ENCODE data around the gene AQP6.
A peak's percentile ranks its signal among the peaks of the same experiment; 100 is the strongest.

AQP6 gene

DNA sequence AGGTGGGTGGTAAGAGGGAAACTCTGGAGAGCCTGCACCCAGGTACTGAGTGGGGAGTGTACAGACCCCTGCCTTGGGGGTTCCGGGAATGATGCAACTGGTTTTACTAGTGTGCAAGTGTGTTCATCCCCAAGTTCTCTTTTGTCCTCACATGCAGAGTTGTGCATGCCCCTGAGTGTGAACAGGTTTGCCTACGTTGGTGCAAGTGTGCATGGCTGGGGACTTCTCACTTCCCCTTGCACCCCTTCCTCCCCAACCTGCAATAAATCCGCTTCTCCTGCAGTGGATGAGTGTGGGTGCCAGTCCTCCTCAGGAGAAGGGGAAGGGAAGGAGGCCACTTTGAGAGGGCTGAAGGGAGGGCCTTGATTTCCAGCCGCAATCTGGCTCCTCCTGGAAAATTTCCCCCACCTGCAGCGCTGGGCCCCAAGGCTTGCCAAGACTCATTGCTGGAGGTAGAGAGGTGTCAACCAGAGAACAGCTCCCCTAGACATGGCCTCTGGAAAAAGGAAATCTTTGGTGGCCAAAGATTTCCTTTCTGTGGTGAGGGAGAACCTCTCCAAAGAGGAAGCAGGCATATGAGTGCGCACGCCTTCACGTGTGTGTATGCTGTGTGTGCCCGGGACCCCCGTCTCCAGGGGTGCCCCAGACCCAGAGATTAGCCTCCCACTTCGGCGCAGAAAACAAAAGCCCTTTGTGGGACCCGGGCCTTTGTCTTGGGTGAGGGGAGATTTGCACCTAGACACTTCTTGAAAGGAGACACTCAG, 16.7 kb upstream of the AQP6 start:
- no peak for DNase-seq (ENCODE audit: low read depth in 2 of 2)

DNA sequence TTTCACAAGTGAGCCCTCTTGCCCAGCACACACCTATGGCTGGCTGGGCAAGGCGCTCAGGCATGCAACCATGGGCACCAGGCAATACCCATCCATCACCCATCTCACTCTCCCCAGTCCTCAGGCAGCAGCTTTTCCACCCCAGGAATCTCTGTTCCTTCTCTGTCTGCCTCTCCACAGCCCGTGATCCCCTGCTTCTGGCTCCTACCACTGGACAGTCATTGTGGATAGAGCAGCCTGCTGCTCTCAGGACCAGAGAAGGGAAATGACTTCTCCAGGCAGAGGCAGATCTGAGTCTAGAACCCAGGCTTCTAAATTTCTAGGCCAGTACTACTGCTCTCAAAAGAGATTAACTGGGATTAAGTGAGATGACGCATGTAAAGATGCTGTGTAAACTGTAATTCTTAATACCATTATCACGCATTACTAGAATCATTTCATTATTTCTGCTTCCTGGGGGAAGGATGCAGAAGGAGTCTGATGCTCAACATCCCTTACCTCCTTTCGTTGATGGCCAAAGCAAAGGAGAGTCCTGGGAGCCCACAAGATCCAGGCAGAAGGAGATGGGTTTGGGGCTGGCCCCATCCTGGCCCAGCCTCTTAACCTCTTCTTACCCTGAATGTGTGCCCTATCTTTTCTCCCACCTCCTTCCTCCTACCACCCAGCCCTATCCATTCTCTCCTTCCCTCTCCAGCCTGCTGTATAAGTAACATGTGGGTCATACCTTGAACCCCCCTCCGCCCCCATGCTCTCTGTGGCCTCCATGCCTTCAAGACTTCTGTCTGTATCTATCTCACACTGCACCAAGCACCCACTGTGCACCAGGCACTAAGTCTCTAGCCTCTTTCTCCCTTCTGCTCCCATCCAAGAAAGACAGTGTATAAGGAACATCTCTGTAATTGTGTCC, 15.8 kb upstream of the AQP6 start:
- DNase-seq (ENCODE audit: low read depth in 2 of 2): no peak

DNA sequence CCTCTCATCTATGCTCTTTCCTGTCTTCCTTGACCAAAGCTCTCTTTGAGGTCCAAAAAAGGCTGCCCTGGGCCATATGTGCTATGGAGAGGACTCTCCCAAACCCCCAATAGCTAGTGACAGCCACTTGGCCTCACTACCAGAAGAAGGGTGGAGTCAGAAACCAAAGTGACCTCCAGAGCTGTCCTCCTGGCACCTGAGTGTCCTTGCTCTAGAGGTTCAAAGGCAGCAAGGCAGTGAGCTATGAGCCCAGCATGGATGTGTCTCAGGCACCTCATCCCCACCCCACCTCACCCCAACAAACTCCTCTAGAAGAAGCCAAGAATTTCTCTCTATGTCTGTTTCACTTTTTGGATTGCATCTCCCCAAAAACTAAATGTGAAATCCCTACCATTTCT, 15.2 kb upstream of the AQP6 start:
- no peak for DNase-seq (ENCODE audit: low read depth in 2 of 2)

DNA sequence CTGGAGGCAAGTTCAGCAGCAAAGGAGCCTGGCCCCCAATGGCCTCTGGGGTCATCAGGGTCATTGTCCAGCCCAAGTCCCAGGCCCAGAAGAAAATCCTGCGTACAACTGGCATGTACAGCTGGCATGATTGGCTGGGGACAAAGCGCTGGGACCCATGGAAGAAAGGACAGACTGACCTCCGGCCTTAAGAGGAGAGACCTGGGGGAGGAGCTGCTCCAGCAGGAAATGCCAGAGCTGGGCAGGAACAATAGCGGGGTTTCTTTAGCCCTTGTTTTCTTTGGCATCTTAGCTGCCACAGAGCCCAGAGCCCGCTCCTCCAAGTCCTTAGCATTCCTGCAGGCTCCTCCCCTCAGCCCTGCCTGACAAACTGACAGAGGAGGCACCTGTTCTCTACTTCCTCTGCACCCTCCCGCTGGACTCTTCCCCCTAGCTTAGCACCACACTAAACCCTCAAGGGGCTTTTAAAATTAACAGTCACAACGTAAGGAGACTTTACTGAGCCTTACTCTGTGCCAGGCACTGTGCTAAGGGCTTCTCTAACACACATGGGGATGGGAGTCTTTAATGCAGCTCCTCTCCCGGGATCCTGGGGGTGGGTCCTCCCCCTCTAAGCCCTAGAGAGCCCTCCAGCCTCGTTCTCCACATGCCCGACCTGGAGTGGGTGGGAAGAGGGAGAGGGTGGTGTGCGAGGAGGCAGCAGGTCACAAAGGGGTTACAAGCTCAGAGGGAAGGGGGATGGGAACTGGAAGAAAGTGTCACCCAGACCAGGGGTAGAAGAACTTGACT, 12.9 kb upstream of the AQP6 start:
- DNase-seq (ENCODE audit: low read depth in 2 of 2): no peak

DNA sequence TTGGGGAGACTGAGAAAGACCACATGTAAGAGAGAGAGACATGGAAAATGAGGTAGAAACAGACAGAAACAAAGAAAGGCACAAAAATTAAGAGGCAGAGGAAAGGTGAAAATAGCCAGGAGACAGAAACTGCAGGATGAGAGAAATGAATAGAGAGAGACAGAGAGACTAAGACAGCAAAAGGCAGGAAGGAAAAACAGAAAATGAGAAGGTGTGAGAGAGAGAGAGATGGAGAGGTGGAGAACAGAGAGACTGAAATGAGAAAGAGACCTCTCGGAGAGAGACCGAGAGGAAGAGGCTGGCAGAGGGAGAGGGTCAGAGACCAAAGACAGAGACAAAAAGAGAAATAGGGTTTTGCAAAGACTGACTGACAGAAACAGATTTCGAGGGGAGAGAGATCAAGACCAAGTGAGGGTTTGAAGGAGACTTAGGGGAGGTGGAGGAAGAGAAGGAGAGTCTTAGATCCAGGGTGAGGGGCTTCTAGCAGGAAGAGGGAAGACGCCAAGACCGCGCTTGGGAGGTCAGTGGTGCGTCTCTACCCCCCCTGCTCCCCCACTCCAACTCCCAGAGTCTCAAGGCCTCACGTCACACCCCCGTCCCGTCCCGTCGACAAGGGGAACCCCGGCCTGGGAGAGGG, 12.2 kb upstream of the AQP6 start:
- no peak for DNase-seq (ENCODE audit: low read depth in 2 of 2)

DNA sequence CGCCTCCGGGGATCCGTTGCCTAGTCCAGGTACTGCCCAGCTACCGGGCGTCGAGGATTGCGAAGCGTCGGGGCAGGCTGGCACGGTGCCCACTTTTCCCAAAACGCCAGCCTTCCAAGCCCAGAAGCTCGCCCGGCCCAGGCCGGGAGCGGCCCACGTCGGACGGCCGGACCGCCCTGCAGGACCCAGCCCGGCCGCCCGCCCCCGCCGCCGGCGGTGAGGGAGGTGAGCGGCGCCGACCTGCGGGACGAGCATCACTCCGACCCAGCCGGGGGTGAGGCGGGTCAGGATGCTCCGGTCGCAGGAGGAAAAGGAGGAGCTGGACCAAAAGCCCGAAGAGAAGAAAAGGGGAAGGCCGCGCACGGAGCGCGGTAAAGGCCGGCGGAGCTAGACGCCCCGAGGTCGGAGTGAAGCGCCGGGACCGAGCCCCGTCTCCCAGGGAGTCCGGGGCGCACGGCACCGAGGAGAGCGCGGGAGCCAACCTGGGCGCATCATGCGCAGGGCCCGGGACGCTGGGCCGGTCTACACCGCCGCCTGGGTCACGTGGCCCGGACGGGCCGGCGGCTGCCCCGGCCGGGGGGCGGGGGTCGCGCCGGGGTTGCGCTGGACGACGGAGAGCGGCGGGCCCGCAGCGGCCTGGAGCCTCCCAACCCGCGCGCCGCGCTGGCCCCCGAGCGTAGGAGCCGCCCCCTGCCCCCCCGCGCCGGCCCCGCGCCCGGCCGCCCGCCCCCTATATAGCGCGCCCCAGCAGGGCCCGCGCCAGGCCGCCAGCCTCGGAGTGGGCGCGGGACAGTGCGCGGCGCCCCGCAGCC, 11.4 kb upstream of the AQP6 start, which contains the start of gene AQP5:
AQP5 (plus strand) TSS at position 762 of the 812 bp plus-strand sequence. CDS start 146 bp downstream, outside the sequence.
- DNase-seq (ENCODE audit: low read depth in 2 of 2): no peak

DNA sequence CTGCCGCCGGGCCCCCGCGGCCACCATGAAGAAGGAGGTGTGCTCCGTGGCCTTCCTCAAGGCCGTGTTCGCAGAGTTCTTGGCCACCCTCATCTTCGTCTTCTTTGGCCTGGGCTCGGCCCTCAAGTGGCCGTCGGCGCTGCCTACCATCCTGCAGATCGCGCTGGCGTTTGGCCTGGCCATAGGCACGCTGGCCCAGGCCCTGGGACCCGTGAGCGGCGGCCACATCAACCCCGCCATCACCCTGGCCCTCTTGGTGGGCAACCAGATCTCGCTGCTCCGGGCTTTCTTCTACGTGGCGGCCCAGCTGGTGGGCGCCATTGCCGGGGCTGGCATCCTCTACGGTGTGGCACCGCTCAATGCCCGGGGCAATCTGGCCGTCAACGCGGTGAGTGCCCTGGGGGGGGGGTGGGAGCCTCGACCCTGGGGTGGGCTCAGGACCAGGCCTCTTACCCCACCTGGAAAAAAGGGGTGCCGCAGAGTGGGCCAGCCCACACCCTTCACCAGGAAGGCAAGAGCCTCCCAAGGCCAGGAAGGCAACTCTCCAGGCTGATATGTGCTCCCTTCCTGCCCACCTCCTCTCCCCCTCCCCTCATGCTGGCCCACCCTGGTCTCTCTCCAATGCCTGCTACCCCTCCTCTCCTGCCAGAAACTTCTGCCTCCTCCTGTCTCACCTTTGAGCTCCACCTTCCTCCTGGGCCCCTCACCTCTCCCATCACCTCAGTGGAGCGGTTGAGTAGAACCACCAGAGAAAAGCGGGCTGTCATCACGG, 10.6 kb upstream of the AQP6 start:
- no peak for DNase-seq (ENCODE audit: low read depth in 2 of 2)

DNA sequence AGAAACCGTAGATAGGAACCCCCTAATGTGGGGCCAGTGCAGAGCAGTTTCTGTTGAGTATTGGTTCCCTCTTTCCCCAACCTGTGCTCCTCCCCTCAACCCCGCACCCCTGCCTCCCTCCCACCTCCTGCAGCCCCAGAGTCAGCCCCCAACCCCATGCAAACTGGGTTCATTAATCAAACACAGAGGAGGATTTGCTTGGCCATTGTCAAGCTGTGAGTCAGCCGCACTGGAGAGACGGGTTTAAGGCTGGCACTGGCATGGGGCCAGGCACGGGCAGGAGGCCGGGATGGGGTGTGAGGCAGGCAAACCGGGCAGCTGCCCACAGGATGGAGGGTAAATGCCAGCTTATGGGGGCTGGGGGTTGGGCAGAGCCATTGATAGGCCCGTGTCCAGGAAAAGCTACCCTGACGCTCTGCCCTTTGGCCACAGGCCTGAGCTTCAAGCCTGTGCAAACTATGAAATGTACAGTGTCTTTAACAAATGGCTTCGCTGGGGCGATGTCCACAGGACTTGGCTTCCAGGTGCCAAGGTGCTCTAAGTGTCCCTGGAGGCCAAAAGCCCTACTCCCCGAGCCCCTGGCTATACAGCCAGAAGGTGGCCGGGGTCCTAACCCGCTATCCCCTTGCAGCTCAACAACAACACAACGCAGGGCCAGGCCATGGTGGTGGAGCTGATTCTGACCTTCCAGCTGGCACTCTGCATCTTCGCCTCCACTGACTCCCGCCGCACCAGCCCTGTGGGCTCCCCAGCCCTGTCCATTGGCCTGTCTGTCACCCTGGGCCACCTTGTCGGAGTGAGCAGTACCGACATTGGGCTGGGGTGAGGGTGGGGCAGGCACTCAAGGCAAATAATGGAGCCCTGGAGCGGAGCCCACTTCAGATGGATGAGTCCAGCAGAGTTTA, 9.6 kb upstream of the AQP6 start:
- no peak for DNase-seq (ENCODE audit: low read depth in 2 of 2)

DNA sequence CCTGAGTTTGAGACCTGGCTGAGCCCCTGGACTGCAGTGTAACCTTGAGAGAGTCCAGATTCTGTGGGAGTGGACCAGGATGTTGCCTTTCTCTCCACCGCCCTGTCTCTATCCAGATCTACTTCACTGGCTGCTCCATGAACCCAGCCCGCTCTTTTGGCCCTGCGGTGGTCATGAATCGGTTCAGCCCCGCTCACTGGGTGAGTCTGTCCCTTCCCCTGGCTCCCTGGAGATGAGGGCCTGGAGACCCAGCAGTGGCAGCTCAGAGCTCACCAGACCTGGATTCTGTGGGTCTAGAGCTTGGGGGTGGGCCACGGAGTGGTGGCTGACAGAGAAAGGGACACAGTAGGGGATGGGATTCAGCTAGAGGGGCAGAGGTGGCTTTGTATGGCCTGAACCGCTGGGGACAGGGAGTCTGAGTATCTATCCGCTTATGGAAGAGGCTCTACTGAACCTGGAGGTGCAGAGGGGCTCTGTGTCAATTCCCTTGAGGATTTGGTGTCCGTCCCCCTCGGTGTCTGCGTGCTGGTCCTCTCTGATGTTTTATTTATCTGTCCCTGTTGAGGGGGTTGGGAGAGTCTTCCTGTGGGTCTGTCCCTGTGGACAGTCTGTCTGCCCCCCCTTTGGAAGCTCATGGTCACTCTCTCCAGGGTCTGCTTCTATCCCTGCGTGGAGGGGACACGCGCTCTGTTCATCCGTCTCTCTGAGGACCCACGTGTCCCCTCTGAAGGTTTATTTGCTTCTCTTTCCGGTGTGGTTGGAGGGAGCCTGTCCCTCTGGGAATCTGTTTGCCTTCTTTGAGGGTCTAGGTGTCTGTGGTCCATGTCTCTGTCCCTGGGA, 8.6 kb upstream of the AQP6 start:
- DNase-seq (ENCODE audit: low read depth in 2 of 2): no peak

DNA sequence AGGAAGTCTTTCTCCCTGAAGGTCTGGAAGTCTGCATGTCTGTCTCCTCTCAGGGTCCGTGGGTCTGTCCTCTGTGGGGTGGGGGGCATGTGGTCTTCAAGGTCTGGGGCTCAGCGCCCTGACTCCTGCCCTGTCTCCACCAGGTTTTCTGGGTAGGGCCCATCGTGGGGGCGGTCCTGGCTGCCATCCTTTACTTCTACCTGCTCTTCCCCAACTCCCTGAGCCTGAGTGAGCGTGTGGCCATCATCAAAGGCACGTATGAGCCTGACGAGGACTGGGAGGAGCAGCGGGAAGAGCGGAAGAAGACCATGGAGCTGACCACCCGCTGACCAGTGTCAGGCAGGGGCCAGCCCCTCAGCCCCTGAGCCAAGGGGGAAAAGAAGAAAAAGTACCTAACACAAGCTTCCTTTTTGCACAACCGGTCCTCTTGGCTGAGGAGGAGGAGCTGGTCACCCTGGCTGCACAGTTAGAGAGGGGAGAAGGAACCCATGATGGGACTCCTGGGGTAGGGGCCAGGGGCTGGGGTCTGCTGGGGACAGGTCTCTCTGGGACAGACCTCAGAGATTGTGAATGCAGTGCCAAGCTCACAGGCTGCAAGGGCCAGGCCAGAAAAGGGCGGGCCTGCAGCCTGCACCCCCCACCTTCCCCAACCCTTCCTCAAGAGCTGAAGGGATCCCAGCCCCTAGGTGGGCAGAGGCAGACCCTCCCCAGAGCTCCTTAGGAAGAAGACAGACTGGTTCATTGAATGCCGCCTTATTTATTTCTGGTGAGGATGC, 7.7 kb upstream of the AQP6 start:
- DNase-seq (ENCODE audit: low read depth in 2 of 2): no peak

DNA sequence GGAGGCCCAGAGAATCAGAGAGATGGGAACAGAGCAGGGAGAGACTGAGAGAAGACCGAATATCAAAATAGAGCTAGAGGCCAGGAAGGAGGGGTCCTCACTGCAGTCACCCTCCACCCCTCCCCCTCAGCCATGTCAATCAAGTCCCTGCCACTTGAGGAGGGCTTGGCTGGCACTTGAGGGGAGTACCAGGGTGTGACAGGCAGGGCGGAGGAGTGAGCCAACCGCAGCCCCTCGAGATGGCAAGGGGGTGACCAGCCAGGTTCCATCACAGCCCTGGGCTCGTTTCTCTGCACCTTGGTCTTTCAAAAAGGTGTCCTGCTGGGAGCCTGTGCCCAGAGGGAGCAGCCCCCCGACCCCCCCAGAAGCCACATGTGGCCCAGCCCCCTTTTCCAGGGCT, 6.9 kb upstream of the AQP6 start:
- DNase-seq (ENCODE audit: low read depth in 2 of 2): no peak

DNA sequence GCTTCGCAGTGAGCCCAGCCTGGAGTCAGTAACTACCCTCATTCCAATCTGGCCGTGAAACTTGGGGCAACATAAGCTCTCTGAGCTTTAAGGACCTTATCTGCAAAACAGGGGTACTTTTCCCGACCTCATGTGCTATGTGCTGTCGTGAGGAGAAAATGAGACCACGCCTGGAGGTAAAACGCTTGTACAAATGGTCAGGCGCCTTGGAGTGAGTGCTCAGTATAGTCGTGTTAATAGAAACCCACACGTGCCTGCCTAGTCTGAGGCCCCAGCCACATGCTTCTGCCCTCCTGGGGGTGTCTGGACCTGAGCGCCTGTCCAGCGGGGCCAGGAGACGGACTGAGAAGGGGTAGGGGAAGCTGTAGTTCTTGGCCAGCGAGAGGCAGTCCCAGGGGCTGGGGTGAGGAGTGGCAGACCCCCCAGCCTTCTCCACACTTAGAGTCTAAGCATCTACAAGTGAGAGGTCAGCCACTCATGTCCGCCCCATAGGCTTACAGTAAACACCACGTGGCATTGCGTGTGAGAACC, 6.2 kb upstream of the AQP6 start:
- DNase-seq (ENCODE audit: low read depth in 2 of 2): no peak

DNA sequence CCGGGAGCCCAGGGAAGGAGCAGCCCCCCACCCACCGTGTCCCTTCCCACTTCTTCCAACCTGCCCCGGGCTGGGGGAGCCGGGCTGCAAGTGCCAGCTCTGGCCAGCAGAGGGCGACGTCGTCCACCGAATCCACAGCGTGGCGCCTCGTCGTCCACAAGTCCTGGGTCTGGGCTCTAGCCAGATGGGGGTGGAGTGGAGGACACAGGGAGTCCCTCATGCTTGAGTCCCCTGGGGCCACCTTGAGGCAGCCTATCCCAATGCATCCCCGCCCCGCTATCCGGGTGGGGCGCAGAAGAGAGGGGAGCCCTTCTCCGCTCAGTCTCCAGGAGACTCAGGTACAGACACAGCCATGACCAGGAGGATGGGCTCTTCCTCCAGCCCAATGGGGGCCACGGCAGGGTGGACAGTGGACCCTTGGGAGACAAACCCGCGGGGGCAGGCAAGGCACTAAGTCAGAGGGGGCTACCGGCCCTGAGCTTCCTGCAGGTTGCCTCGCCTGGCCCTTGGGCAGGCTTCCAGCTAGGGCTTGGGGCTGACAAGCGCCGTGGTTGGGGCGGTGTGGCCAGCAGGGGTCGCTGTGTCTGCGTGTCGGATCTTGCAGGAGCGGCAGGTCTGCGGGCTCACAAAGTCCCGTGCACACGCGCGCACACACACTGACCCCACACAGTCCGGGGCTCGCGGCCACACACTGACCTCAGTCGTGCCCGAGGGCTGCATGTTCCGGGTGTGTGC, 5.5 kb upstream of the AQP6 start:
- peak; percentile 73 to 91 for DNase-seq (ENCODE audit: low read depth in 2 of 2)

DNA sequence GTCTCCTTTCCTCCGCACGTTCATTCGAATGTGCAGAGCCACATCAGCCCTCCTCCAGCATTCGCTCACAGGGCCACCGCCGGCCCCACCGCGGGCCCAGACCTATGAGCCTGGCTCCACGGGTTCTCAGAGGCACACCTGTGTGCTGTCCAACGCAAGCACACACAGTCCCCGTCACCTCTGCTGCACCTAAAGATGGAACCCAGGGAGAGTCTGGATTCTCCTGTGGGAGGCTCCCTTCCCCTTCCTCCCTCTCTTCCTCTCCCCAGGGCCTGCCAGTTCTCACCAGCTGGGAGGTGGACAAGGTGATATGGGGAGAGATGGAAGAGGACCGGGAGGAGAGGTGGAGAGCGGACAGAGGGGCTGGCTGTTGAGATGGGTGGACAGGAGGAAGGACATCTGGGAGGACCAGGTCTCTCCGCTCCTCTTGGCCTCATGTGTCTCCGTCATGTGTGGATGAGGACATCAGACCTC, 4.9 kb upstream of the AQP6 start:
- no peak for DNase-seq (ENCODE audit: low read depth in 2 of 2)

DNA sequence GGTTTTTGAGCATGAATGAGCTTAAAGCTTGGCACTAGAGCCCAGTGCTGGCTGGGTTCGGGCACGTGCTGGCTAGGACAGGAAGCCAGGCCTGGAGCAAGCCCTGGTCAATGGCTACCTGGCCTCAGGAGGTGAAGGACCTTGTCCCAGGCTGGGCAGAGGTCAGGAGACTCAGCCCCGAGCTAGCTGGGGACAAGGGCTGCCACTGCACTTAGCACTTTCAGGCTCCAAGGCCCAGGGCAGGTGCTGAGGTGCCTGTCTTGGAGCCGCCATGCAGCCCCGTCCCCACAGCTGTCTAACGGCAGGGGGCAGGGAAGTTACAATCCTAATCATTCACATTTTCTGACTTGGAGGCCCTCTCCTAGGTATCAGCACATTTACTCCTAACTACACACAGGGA, 4.3 kb upstream of the AQP6 start:
- no peak for DNase-seq (ENCODE audit: low read depth in 2 of 2)

DNA sequence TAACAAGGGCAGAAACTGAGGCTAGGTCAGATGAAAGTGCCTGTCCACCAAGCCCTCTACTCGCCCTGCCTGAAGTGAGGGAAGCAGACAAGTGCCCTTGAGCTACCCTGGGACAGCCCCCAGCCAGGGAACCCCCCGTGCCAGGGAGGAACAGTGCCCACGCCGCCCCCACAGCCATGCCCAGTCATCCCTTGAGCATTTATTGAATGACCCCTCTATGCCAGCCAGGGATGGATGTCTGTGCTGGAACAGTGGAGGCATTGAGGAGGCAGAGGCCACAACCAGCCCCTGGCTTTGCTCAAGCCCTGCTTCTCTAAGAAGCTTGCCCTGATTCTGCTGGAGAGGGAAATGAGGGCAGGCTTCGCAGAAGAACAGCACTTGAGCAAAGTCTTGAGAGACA, 3.7 kb upstream of the AQP6 start:
- no peak for DNase-seq (ENCODE audit: low read depth in 2 of 2)

All from stimulated activated CD8-positive, alpha-beta memory T cell treated with anti-CD3 and anti-CD28 coated beads, Interleukin-7, amount 100 ng/mL, for 1 hour (primary cell).